ENCODE results near the gene KCNQ5. TPM values are rescaled to one million over a fixed set of nuclear protein-coding genes. Genes with fewer than 3 reads are reported as not detected.

KCNQ5 gene
- total RNA-seq, 1 experiment from 2014 or later, result not detected

DNA sequence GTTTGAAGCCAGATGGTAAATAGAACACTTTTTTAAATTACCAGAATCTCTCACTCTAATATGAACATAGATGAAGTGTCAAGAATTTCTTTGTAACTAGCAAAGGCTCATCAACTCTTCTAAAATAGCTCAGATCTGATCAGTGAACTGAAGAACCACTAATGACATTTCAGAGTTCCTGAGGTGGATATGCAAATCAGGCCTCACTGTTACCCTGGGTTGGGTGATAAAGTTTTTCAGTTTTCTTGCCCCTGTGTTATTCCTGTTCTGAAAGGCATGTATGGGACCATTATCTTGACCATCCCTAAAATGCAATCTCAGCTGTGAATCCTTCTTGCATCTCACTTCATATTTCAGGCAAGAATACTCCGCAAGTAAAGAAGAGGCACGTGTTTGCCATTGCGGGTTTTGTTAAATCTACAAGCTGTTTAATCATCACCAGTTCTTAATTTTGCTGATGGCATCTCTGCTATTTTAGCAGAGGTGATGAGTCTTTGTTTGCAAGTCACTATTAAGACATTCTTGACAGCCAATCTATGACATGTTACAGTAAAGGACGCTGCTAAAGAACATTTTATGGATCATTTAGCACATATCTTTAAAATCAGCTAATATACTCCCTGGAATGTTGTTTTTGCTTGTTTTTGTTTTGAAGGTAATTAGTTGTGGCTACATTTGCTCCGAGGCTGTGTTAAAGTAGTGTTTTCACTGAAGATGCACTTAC is 555.5 kb downstream of the KCNQ5 start:
- Histone ChIP-seq H4K20me1 (ENCODE audit: insufficient read depth) (no peaks in the 10 kb centered on the region), H3K4me3 (replicated peaks in 1 of 2; ENCODE audit: low read depth in 1 of 2, low read length in 2 of 2) (no peak overlapping the region), H3K9ac (ENCODE audit: low read length) (no peak overlapping the region), H3K9me3 (ENCODE audit: control insufficient read depth in 1 of 2, insufficient read depth in 1 of 2, low read depth in 1 of 2, low read length in 2 of 2) (no peaks in the 10 kb centered on the region), H3K4me2 (ENCODE audit: low read length) (no peak overlapping the region), H3K27me3 (ENCODE audit: insufficient read depth, low read length) (peaks cover 89% of the 10 kb centered on the region), H3K36me3 (ENCODE audit: control insufficient read depth in 1 of 2, insufficient read depth in 2 of 2, low read length in 2 of 2) (no peaks in the 10 kb centered on the region), H3K9me2 (ENCODE audit: insufficient read depth) (no peaks in the 10 kb centered on the region), H3K79me2 (ENCODE audit: insufficient read depth, low read length) (no peaks in the 10 kb centered on the region), H3K27ac (ENCODE audit: low read depth, low read length) (no peak overlapping the region), H3K4me1 (ENCODE audit: control insufficient read depth in 1 of 2, insufficient read depth in 2 of 2, low read length in 2 of 2) (no peaks in the 10 kb centered on the region), H2AFZ (ENCODE audit: low read depth, low read length, poor library complexity, severe bottlenecking) (no peak overlapping the region)
- BruUV-seq (replicated peaks), result no TSS peak
- ChIA-PET CTCF (no interaction called here), RAD21 (ENCODE audit: low non-redundant PET in 1 of 2, low total read pairs in 2 of 2, uncharacterized antibody in 2 of 2, unreplicated experiment in 2 of 2) (no interaction called here), POLR2A (no interaction called here)
- no peak for TF ChIP-seq CEBPB (IDR thresholded peaks at IDR 0.05; ENCODE audit: low read depth)
- TF ChIP-seq YY1 (IDR thresholded peaks at IDR 0.05; ENCODE audit: extremely low read depth, insufficient replicate concordance, low read depth, low read length), result no peak
- no peak for TF ChIP-seq SRF (IDR thresholded peaks at IDR 0.05; ENCODE audit: low read depth)
- TF ChIP-seq SIN3A (IDR thresholded peaks at IDR 0.05; ENCODE audit: low read depth), result no peak
- no peak for TF ChIP-seq EGR1 (IDR thresholded peaks at IDR 0.05; ENCODE audit: low read depth)
- TF ChIP-seq, protein P1, sequence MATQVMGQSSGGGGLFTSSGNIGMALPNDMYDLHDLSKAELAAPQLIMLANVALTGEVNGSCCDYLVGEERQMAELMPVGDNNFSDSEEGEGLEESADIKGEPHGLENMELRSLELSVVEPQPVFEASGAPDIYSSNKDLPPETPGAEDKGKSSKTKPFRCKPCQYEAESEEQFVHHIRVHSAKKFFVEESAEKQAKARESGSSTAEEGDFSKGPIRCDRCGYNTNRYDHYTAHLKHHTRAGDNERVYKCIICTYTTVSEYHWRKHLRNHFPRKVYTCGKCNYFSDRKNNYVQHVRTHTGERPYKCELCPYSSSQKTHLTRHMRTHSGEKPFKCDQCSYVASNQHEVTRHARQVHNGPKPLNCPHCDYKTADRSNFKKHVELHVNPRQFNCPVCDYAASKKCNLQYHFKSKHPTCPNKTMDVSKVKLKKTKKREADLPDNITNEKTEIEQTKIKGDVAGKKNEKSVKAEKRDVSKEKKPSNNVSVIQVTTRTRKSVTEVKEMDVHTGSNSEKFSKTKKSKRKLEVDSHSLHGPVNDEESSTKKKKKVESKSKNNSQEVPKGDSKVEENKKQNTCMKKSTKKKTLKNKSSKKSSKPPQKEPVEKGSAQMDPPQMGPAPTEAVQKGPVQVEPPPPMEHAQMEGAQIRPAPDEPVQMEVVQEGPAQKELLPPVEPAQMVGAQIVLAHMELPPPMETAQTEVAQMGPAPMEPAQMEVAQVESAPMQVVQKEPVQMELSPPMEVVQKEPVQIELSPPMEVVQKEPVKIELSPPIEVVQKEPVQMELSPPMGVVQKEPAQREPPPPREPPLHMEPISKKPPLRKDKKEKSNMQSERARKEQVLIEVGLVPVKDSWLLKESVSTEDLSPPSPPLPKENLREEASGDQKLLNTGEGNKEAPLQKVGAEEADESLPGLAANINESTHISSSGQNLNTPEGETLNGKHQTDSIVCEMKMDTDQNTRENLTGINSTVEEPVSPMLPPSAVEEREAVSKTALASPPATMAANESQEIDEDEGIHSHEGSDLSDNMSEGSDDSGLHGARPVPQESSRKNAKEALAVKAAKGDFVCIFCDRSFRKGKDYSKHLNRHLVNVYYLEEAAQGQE (IDR thresholded peaks at IDR 0.05; ENCODE audit: low read depth), result no peak
- TF ChIP-seq ZNF274 (IDR thresholded peaks at IDR 0.05; ENCODE audit: low read depth, low read length), result no peak
- no peak for TF ChIP-seq RAD21 (IDR thresholded peaks at IDR 0.05; ENCODE audit: low read depth)
- TF ChIP-seq, protein P2, sequence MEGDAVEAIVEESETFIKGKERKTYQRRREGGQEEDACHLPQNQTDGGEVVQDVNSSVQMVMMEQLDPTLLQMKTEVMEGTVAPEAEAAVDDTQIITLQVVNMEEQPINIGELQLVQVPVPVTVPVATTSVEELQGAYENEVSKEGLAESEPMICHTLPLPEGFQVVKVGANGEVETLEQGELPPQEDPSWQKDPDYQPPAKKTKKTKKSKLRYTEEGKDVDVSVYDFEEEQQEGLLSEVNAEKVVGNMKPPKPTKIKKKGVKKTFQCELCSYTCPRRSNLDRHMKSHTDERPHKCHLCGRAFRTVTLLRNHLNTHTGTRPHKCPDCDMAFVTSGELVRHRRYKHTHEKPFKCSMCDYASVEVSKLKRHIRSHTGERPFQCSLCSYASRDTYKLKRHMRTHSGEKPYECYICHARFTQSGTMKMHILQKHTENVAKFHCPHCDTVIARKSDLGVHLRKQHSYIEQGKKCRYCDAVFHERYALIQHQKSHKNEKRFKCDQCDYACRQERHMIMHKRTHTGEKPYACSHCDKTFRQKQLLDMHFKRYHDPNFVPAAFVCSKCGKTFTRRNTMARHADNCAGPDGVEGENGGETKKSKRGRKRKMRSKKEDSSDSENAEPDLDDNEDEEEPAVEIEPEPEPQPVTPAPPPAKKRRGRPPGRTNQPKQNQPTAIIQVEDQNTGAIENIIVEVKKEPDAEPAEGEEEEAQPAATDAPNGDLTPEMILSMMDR (IDR thresholded peaks at IDR 0.05 in 2 of 3, conservative IDR thresholded peaks at IDR 0.05 in 1 of 3; ENCODE audit: borderline replicate concordance in 1 of 3, insufficient read depth in 1 of 3, low read depth in 2 of 3, low read length in 2 of 3), result no peak
- no peak for ATAC-seq
- DNase-seq (ENCODE audit: low read depth, low spot score), result no peak
- intact Hi-C loops (cut with micrococcal nuclease), result no loop called here

Measured in HCT116 (cell line).